DMS 273 (cell line): ENCODE measurements around the gene PLS1.
"Not testable (repeated sequence)": the region's sequence is repeated elsewhere in the genome, so short reads cannot be mapped to it uniquely, and the experiment has no call there.

Source experiments
- DNase-seq: peaks from one replicate; lab custom pipeline; 2025; ENCODE audit not compliant: unreplicated experiment; lab: John Stamatoyannopoulos, UW

Gene PLS1

DNA sequence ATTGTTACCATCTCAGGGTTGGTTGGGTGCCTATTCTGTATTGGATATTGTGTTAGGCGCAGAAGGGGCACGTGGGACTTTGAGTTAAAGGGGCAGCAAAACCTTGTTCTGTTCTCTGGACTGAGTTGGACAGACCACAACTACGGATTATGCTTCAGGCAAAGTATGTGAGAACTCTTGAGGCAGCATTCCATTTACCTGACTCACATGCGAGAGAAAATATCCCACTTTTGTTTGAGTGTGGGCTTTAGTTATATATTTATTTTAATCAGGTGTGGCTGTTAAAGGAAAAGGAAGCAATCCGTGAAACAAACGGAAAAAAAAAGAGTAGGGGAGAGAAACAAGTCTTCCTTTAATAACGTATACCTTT is 627 bp upstream of the PLS1 start:
- no peak for DNase-seq

DNA sequence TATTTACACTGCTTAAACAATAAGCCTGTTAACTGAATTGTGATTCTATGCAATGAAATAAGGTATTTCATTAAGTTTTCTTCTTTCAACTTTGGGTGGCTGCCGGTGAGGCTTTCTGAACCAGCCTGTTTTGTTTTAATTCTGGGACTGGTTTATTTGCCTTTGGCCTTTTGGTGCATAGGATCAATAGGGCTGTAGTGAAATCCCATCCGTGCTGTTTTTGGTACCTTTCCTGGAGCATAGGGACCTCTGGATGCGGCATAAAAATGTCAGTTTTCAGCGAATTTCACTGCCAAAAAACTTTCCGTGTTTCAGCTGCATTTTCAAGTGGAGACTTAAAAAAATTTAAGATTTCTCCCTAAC is 514 bp downstream of the PLS1 start:
- DNase-seq = no peak

DNA sequence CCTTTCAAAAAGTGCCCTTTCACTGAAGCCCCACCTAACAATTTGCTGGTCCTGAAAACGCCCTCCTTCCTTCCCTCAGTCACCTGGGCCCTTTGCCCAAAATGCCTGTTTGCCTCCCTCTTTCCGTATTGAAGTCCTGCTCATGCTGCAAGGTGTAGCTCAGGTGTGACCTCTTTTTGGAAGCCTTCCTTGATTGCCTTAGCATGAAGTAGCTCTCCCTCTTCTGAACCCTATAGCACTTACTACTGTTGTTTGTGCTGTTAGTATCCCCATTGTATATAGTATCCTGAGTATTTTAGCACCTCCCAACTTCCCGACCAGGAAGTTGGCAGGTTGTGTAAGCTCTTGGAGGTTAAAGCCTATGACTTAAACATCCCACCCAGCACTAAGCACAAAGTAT is 1.7 kb downstream of the PLS1 start:
- no peak for DNase-seq

DNA sequence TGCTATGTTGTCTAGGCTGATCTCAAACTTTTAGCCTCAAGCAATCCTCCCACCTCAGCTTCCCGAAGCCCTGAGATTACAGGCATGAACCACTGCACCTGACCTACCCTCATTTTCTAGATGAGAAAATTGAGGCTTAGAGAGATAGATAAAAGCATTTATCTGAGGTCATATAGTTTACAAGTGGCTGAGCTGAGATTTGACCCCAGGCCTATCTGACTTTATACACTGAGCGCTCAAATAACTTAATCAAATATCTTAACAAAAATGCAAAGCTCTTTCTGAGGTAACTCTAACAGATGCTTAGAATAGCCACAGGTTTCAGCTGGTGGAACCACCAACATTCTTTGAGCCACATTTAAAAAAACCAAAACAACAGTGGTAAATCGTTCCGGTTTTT is 5.5 kb downstream of the PLS1 start:
- no peak for DNase-seq

DNA sequence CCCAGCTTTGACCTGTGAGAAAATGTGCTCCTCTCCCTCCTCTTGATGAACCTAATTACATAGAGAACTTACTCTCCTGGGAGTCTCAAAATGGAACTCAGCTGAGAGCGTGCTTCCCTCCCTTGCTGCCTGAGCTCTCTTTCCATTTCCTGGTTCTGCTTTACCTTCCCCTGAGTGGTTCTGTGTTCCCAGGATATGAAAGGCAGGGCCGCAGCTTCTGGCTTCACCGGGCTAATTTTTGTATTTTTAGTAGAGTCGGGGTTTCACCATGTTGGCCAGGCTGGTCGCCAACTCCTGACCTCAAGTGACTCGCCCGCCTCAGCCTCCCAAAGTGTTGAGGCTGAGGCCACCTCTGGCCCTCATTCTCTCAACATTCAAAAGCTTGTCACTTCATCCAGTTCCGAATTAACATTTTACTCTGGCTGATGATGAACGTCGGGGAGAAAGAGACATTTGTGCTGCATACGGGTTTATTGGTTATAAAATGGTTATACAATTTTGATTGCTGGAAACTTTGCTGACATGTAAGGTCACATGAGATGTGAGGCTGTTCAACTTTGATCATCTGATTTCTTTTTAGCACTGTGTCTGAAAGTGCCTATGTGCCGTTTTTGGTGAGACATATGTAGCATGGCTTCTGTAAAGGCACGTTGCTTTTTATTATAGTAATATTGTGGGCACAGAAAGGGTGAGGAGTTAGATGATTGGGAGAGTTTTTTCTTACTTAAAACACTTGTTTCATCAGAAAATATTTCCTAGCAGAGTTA is 6.6 kb downstream of the PLS1 start:
- no peak for DNase-seq

DNA sequence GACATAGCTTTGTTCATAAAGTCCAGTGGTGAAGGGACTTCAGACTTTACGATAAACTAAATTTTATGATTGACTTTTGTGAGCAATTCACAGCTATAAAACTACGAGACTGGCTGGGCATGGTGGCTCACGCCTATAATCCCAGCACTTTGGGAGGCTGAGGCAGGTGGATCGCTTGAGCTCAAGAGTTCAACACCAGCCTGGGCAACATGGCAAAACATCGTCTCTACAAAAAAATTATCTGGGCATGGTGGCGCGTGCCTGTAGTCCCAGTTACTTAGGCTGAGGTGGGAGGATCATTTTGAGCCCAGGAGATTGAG is 7.2 kb downstream of the PLS1 start:
- not testable (repeated sequence) for DNase-seq

DNA sequence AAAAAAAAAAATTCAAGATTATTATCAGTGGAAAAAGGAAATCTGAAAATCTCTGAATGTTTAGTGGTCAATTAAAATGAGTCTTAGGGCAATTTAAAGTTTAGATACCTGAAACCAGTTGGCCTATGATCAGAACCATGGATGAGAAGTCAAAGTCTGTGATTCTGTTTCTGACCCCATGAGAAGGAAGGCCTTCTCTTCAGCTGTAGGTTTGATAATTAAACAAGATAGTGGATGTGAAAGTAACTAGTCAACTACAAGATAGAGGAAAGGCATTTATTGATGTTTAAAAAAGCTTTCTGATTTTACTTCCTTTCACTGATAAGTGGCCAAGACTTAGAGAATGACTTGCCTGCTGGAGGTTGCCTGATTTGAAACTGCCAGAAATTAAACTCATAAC is 8.7 kb downstream of the PLS1 start:
- no peak for DNase-seq

DNA sequence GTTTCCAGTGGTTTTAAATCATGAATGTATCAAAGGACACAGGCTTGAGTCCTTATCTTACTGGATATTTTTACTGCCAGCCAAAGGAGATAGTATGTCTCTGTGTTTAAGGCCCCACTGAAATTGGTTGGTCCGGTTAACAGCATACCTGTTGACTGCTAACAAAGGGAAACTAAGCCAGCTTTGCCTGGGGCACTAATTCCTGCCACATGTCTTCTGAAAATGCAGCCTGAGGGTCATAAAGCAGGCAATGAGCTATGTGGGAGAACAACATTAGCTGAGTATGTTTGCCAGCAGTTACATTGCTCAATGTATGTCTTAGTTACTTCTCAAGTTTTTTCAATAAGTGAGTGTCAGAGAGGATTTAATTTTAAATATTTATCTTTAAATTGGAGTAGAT is 12.4 kb downstream of the PLS1 start:
- DNase-seq = no peak

DNA sequence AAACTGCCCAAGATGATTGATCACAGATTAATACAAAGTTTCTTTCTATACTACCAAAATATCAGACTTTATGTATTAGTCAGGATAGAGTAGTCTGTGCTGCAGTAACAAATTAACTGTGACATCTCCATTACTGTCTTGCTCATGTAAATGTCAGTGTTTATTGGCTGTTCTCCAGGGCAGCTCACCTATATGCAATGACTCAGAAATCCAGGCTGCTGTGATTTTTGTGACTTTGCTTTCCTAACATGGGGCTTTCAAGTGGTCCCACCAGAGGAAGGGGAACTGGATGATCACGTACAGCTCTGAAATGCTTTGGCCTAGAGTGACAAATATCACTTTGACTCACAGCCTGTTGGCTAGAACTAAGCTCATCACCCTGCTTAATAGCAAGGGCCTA is 12.9 kb downstream of the PLS1 start:
- DNase-seq = no peak

DNA sequence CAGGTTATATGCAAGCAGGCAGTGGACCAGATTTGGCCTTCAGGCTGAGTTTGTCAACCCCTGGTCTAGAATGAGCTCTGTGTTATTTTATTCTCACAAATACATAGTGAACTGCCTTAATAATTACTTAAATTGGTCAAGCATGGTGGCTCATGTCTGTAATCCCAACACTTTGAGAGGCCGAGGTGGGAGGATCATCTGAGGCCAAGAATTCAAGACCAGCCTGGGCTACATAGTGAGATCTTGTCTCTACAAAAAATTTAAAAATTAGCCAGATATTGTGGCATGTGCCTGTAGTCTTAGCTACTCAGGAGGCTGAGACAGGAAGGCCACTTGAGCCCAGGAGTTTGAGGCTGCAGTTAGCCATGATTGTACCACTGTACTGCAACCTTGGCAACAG is 15.0 kb downstream of the PLS1 start:
- DNase-seq = no peak

DNA sequence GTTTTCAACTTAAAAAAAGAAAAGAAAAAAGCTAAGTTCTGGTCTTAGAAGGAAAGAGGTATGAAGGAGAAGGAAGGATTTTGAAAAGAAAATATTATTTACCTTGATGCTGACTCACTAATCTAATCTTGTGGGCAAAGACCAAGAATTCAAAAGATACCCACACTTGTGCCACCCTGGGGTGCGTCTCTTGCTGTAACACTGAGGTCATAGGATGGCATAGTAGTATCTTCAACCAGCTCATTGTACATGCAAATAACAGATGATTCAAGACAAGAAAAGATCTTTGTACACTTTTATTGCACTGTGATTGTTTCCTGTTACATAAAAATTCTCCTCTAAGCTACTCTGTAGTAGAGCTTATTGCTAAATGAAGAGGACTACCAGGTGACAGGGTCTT is 17.3 kb downstream of the PLS1 start:
- DNase-seq = no peak

DNA sequence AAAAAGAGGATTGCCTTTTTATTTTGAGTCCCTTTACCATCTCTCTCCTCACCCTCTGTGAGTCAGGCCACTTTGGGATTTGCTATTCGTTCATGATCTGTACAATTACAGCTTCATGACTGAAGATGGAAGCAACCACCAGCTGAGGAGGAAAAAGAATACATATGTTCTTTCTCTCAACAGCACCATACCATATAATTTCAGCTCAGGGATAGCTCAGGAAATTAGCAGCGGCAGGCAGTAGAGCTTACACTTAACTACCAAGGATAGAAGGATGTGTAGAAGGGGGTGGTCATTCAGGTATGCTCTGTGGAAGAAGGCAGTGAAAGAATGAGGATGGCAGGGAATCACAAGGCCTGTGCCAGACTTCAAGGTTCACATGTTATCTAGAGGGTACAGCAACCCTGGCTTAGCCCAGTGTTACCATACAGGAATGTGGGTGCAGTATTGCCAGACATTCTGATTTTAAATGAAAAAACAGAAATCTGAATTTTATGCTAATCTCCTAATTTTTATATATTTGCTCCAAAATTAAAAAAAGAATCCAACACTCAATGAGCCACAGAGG is 17.9 kb downstream of the PLS1 start:
- no peak for DNase-seq

DNA sequence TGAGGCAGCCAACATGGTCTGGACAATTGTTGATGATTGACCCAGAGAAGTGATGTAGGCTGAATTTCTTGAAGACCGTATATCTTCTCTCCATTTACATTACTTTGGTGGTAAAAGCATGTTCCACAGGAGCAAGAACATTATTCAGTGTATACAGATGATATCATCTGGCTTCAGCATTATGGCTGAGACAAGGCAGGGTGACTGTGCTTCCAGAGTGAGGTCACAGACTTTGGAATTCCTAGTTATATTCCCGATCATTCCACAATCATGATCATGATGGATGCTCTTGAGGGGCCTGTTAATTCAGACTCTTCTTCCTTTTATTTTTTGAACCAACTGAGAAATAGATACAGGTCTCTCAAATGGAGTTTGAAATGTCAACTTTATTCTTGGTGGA is 19.0 kb downstream of the PLS1 start:
- DNase-seq = no peak

DNA sequence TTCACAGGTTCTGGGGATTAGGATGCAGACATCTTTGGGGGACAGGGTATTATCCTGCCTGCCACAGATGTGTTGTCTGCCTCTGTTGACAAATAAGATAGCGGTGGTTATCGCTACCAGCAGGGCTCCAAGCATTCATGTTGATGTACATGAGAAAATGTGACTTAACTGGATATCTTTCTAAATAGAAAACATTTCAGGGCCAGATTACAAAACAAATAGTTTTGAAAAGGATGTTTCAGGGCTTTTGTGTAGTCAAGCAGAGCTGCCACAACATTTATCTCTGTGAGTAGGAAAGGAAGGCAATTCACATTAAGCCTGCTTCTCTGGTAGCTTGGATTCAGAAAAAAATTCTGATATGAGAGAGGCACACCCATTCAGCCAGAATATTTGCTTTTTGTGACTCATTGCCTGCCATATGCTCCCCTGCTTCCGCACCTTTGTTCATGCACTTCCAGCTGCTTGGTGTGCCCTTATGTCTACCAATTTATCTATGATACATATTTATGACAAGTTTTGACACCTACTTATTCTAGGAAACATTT is 22.8 kb downstream of the PLS1 start:
- DNase-seq = peak; percentile 91

DNA sequence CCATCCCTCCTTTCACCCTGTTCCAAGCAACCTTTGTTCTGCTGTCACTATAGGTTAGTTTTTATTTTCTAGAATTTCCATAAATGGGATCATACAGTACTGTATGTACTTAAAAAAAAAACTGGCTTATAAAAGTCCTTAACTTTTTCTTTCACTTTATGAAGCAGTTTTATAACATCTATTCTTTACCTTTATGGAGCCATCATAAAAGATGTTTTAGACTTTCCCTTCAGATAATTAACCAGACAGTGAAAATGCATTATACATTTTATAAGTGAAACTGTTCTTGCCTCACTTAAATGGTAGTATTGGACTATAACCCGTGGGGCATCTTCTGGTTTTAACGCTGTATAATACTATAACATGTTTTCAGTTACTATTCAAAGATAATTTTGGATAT is 26.2 kb downstream of the PLS1 start:
- DNase-seq = no peak

DNA sequence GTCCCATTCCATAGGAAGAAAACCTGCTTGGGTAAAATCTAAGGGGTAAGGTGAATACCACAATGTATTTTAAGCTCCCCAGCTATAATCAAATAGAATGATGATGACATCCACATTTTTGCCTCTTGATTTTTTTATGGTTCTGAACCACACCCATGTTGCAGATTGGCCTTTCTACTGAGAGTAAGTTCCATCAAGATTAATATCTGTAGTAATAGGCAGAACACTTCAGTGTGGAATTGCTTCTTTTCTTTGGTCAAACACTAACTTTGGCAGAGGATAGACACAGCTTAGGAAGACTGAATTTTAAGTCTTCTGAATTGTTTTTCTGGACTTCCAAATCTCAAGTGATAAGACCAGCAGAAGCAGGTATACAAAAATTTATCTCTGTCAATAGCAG is 27.0 kb downstream of the PLS1 start:
- DNase-seq = no peak

DNA sequence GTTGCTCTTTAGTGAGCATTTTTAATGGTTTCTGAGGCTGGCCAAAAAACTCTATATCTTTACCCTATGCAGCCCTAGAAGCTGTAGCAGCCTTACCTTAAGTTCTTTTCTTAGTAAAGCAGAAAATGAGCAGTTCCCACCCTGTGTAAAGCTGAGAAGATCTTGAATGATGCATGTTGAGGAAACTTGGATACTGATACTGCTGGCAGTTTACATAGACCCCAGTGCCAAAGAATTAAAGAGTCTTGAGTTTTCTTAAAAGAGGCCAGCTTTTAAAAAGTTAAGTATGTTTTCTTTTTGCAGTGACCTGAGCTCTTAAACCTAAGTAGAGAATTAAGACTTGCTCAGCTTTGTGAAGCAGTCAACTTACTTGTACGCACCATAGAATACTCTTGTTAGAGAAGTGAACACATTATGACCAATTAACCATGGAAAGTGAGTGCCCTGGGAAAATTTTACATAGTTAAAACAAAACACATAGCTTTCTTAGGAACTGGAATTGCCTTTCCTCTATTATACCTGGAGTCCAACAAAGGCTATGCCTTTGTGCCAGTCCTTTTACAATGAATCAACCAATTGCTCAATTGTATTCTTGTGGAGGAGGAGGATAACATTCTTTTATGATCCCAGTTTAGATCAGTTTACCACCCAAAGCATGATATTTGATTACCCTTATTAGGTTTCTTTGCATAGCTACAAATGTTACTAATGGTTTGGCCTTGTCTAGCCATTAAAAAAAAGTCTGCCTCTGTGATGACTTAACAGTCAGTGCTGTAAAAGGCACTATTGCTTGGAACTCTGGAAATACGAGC is 28.4 kb downstream of the PLS1 start:
- DNase-seq = no peak

DNA sequence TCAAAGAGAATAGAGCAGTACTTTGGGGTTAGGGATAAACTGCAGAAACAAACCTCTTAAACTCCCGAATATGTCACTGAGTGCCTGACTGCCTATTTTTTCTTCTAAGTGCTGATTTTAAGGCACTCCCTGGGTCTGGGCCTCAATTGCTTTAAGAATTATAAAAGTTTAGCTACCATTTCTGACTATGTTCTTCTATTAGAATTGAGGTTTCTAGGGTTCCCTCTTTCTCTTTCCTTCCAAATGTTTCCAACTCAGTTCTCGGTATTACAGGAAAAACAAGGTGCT is 28.9 kb downstream of the PLS1 start:
- DNase-seq = no peak

DNA sequence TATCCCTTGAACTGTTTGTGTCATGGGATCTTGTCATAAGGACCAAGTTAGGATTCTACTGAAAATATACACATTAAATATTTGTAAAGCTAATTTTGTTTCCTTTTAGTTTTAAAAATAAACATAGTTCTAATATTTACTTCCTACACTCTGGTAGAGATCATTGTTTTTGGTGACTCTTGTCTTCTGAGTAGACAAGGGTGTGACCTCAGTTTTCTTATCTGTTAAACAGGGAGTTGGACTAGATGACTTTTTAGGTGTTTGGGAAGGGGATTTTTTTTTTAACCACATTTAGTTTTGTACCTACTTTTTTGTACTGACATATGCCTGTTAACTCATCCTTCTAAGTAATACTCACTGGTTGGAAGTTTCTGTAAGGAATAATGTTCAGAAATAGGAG is 30.8 kb downstream of the PLS1 start:
- DNase-seq = no peak

DNA sequence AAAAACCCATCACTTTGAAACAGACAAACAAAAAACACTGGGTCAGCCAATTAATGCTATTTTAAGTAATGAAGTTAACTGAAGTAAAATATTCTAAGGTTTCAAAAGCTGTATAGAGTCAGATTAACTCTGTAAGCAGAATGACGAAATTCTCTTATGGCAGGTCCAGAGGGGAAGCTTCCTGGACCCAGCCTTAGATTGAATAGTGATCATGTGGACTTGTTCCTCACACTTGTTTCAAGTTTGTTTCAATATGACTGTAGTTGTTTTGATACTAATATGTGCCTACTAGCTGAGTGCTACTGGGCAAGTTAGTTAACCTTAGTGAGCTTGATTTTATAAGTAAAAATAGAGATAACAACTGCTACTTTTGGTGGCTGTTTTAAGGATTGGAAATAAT is 32.6 kb downstream of the PLS1 start:
- no peak for DNase-seq

DNA sequence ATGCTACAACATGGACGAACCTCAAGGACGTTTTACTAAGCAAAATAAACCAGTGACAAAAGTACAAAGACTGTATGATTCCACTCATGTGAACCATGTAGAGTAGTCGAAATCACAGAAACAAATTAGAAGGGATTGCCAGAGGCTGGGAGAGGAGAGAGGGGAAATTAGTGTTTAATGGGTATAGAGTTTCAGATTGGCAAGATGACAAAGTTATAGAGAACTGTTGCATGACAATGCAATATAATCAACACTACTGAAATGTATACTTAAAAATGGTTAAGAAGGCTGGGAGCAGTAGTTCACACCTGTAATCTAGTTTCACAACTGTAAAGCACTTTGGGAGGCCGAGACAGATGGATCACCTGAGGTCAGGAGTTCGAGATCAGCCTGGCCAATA is 36.9 kb downstream of the PLS1 start:
- DNase-seq = peak; percentile 82

DNA sequence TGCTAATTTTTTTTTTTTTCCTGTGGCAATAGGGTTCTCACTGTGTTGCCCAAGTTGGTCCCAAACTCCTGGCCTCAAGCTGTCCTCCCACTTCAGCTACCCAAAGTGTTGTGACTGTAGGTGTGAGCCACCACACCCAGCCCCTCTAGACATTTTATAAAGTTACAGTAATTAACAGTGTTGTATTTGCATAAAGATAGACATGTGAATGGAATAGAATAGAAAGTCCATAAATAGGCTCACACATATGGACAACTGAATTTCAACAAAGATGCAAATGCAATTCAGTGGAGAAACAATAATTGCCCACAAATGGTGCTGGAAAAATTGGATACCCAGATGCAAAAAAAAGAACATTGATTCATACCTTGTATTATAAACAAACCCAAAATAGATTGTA is 39.9 kb downstream of the PLS1 start:
- DNase-seq = no peak

DNA sequence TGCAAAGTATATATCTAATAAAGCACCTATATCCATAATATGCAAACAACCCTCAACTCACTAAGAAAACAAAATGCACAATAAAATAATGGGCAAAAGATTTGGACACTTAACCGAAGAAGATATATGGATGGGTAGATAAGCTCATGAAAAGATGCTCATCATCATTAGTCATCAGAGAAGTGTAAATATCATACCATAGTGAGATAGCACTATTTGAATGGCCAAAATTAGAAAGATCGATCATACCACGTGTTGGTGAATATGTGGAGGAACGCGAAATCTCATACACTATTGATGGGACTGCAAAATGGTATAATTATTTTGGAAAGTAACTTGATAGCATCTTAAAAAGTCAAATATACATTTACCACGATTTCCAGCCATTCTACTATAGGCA is 40.5 kb downstream of the PLS1 start:
- no peak for DNase-seq
